HG03280 (cell line): ENCODE measurements around the gene LGALS9B.
"Not testable (repeated sequence)": the region's sequence is repeated elsewhere in the genome, so short reads cannot be mapped to it uniquely, and the experiment has no call there.

Experiments
- ATAC-seq: cut with Tn5 transposase; IDR thresholded peaks from one replicate; pipeline ENCODE4 v1.9.1; 2021; ENCODE audit warnings: mild to moderate bottlenecking, moderate library complexity; ENCODE audit not compliant: unreplicated experiment

The LGALS9B gene

GRCh38 chr17:20467447-20467846 lies at the start of gene LGALS9B:
LGALS9B (minus strand) TSS chr17:20467539; CDS start chr17:20467470, 69 bp downstream.
- not testable (repeated sequence) for ATAC-seq

GRCh38 chr17:20516986-20517385 lies 49.6 kb upstream of the LGALS9B start:
- ATAC-seq = not testable (repeated sequence)

DNA sequence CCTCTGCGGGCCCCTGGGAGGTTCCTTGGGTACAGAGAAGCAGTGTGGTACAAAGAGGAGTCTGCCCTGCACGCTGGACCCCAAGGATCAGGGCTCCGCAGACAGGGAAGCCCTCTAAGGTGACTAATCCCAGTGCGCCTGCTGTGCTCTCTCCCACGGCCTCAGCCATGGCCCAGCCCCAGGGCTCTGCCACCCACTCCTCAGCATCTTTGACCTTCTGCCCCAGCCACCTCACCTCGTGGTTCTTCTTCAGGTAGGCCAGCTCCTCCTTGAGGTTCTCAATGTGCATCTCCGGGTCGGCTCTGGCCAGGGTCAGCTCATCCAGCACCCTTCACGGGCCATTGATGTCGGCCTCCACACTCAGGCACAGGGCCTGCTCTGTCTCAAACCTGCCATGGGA lies 47.8 kb upstream of the LGALS9B start:
- not testable (repeated sequence) for ATAC-seq

- ATAC-seq = not testable (repeated sequence)
Observed at GRCh38 chr17:20513539-20513938, 46.2 kb upstream of the LGALS9B start.

DNA sequence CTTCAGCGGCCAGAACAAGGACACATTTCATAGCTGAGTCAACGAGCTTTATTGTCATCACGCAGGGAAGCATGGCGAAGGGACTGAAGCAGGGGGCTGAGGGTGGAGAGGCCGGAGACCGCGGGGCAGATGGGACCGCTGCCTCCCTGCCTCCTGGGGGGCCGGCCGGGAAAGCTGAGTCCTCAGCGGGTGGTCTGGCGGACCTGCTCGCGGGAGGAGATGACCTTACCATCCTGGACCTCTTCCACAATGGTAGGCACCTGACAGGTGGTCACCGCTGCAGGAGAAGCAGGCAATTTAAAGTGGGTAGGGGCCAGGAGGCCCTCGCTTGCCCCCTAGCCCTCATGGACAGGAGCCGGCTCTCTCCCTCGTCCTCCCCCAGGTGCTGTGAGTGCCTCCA lies 45.0 kb upstream of the LGALS9B start:
- ATAC-seq = not testable (repeated sequence)

GRCh38 chr17:20511778-20512177 lies 44.4 kb upstream of the LGALS9B start:
- ATAC-seq = not testable (repeated sequence)

DNA sequence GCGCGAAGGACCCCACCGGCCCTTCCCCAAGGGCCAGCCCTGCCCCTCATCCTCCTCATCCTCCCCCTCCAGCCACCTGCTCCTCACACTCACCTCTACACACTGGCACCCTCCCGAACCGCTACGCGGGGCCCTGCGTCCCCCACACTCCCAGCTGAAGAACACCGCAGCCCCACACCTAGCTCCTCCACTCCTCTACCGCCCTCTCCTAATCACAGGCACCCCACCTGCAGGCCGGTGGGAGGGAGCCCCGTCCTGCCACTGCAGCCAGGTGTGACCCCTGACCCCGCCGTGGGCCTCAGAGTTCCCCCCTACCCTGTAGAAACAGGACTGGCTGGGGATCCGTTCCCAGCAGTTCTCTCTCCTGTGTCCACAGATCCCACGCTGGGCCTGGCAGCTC lies 38.0 kb upstream of the LGALS9B start:
- ATAC-seq = not testable (repeated sequence)

- not testable (repeated sequence) for ATAC-seq
Observed at GRCh38 chr17:20504388-20505066, 37.2 kb upstream of the LGALS9B start.

- not testable (repeated sequence) for ATAC-seq
Observed at GRCh38 chr17:20501896-20502295, 34.6 kb upstream of the LGALS9B start.

DNA sequence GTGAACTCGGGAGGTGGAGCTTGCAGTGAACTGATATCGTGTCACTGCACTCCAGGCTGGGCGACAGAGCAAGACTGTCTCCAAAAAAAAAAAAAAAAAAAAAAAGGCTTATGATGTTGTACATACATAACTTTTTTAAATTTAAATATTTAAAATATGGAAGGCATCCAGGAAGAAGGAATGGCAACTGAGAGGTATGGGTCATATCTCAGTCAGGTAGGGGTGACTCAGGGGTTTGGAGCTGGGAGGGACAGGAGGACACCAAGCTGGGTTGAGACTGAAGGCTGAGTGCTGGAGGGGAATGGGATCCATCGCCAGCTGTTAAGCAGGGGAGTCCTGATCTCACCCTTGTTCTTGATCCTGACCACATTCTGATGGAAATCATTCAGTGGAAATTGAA lies 33.0 kb upstream of the LGALS9B start:
- not testable (repeated sequence) for ATAC-seq

DNA sequence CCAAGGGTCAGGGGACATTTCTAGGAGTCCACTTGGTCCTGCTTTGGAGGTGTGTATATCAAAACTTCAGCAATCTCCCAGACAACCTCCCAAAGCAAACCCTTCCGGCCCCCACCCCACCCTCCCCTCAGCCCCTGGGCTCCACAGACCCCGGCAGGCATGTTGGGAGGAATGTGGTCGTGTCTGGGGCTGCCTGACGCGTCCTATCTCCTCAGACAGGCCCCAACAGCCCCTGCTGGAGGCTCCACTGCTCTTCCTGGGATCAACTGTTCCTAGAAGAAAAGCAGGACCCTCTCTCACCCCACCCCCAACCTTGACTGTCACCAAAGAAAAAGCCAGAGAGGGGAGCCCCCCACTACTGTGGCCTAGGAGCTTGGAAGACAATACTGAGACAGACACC lies 28.1 kb upstream of the LGALS9B start:
- not testable (repeated sequence) for ATAC-seq

GRCh38 chr17:20494735-20495134 lies 27.4 kb upstream of the LGALS9B start:
- not testable (repeated sequence) for ATAC-seq

DNA sequence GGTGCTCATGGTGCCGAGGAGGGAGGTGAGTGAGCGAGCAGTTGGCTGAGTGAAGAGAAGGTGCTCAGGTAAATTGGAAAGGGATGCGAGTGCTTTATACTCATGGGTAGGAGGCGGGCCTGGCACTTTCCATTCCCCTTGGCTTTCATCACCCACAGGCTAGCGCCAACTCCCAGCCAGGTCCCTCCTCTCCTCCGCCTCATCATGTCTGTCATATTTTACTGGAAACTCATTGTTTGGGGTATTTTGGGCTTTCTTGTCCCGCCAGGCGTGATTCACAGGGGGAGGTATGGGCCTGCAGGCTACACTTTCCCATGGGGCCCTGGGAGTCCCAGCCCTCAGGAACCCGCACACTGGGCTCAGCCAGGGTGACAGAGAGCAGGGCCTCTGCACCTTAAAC lies 26.8 kb upstream of the LGALS9B start:
- not testable (repeated sequence) for ATAC-seq

- not testable (repeated sequence) for ATAC-seq
Observed at GRCh38 chr17:20492971-20493370, 25.6 kb upstream of the LGALS9B start.

DNA sequence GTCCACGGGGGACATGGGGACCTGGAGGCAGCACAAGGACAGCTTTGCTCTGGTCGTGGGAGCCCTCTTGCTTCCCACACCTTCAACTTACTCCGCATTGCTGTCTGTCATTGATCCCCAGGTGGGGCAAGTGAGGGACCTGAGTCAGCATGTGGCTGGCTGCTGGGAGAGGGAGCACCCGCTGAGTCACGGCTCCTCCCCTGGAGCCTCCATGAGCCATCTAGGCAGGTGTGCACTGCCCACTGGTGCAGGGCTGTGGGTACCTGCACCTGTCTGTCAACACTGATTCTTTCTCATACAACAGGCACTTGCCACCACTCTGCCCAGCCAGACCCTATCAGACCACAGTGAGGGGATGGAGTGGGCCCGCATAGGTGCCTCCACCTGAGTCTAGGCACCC lies 24.8 kb upstream of the LGALS9B start:
- ATAC-seq = not testable (repeated sequence)

DNA sequence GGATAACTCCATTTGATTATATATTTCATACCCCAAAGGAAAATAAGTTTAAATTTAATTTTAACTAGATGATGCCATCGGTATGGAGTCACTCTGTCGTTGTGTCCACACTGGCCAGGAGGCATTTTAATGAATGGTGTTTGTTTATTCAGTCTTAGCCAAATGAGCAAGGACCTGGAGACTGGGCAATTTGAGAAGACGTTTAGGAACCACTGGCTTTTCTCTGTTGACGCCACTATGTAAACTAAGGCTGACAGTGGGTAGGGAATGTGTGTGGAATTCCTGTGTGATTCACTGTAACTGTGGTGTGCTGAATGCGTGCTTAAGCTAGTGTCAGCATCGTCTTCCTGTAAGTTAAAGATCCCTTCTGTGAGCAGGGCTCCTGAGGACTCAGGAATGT lies 17.6 kb upstream of the LGALS9B start:
- not testable (repeated sequence) for ATAC-seq

DNA sequence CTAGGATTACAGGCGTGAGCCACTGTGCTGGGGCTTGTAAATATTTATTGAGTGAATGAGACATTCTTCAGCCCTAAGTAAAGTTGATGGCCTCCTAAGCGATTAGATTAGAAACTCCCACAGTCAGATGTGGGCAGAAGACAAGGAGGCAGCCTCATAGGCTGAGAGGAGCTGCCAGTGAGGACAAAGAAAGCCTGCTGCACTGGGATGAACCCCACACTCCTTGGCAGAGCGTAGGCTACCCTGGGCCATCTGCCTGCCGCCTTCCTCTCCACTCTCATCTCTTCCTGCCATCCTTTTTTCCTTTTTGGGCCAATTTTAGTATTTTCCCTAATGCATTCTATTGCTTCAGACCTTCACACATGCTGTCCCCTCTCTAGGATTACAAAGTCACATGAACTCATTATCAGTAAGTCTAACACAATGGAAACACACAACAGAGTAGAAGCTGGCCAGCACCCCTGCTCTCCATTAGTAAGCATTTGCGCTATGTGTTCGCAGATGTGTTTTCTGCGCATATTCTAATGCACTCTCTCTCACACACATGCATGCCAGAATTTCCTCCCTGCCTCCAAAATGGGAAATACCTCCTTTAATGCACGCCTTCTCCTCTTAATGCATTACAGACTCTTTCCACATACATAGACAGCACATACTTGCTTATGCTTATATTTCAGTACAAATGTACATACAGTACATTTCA lies 12.7 kb upstream of the LGALS9B start:
- ATAC-seq = not testable (repeated sequence)

GRCh38 chr17:20477398-20478071 lies 10.2 kb upstream of the LGALS9B start:
- ATAC-seq = not testable (repeated sequence)

- ATAC-seq = not testable (repeated sequence)
Observed at GRCh38 chr17:20475137-20475831, 7.9 kb upstream of the LGALS9B start.

- not testable (repeated sequence) for ATAC-seq
Observed at GRCh38 chr17:20474081-20474480, 6.7 kb upstream of the LGALS9B start.

- not testable (repeated sequence) for ATAC-seq
Observed at GRCh38 chr17:20469946-20470345, 2.6 kb upstream of the LGALS9B start.
